ENCODE measurements around the gene ACSS2. TPM values are rescaled to one million over a fixed set of nuclear protein-coding genes. Genes with fewer than 3 reads are reported as not detected.
A peak's percentile ranks its signal among the peaks of the same experiment; 100 is the strongest.

The ACSS2 gene
- total and polyA plus RNA-seq, 10 donors, result 8.9 to 43.6 (median 30.2) TPM

- intact Hi-C loops (cut with DNase I; ENCODE audit: low total_unique reads), result no loop called here
- Histone ChIP-seq H3K27ac (no peak overlapping the region), H3K4me3 (no peak overlapping the region), H3K27me3 (replicated peaks in 1 of 7) (no peaks in the 10 kb centered on the region), H3K4me1 (no peaks in the 10 kb centered on the region), H3K9me3 (no peaks in the 10 kb centered on the region), H3K36me3 (peaks cover 0 to 76% (median 7%) of the 10 kb centered on the region in 6 donors)
- DNase-seq, result peak; percentile 62
- no peak for TF ChIP-seq CTCF (IDR thresholded peaks at IDR 0.05 in 8 of 11, conservative IDR thresholded peaks at IDR 0.05 in 3 of 11)
- TF ChIP-seq POLR2A (IDR thresholded peaks at IDR 0.05), result no peak
- TF ChIP-seq POLR2AphosphoS5 (IDR thresholded peaks at IDR 0.05), result no peak
- WGBS, 5 donors, result 87 to 94% (median 90%) methylated on average over 9 of the region's 9 CpGs
Observed at GRCh38 chr20:34859826-34860545, 16.4 kb upstream of the ACSS2 start.

DNA sequence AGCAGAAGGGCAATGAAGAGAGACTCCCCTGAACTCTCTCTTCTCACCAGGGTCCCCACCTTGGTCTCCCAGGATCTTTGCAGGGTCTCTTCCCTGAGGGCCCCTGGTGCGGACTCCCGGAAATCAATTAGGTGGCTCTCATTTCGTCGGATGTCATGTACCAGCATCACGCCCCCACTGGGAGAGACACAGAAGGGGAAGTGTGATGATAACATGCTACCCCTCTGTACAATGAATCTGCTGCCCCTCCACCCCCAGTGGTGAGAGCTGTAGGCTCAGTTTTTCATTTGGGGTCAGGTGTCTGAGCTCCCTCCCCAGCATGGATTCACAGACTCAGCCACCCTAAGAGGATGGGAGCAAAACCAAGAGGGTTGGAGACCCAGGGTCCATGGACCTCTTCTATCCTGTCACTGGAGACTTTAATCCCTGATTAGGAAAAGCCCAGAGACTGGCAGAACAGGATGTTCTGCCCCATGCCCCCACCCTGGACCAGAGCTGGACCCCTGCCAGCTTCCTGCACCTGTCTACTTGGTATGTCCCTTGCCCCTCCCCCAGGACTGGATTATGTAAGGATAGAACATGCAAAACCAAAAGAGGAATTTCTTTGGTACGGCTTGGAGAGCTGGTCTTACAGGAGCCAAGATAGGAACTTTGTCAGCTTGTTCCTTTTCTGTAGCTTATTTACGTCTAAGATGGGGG, 14.9 kb upstream of the ACSS2 start:
- no peak overlapping the region for H3K4me3 ChIP-seq
- no peaks in the 10 kb centered on the region for H3K4me1 ChIP-seq
- no peaks in the 10 kb centered on the region for H3K27me3 ChIP-seq (replicated peaks in 1 of 7)
- peaks cover 0 to 62% (median 7%) of the 10 kb centered on the region in 6 donors for H3K36me3 ChIP-seq
- intact Hi-C loops (cut with DNase I; ENCODE audit: low total_unique reads), result no loop called here
- 65 to 83% (median 81%) methylated on average over 7 of the region's 7 CpGs for WGBS, 5 donors
- TF ChIP-seq POLR2A (IDR thresholded peaks at IDR 0.05), result no peak
- no peak for TF ChIP-seq POLR2AphosphoS5 (IDR thresholded peaks at IDR 0.05)
- no peak for TF ChIP-seq CTCF (IDR thresholded peaks at IDR 0.05 in 8 of 11, conservative IDR thresholded peaks at IDR 0.05 in 3 of 11)
- no peak overlapping the region for H3K27ac ChIP-seq
- no peak for DNase-seq
- no peaks in the 10 kb centered on the region for H3K9me3 ChIP-seq

GRCh38 chr20:34862724-34863123, 13.7 kb upstream of the ACSS2 start:
- intact Hi-C loops (cut with DNase I; ENCODE audit: low total_unique reads), result no loop called here

More at GRCh38 chr20:34862724-34863123, 13.7 kb upstream of the ACSS2 start:
- H3K9me3 ChIP-seq, result no peaks in the 10 kb centered on the region
- WGBS, 5 donors, result 91 to 97% (median 93%) methylated on average over 6 to 12 of the region's 12 CpGs
- no peak overlapping the region for H3K4me3 ChIP-seq
- no peak overlapping the region for H3K27ac ChIP-seq
- peaks cover 0 to 55% (median 7%) of the 10 kb centered on the region in 6 donors for H3K36me3 ChIP-seq
- DNase-seq, result no peak
- H3K27me3 ChIP-seq (replicated peaks in 1 of 7), result no peaks in the 10 kb centered on the region
- TF ChIP-seq POLR2A (IDR thresholded peaks at IDR 0.05) (no peak), POLR2AphosphoS5 (IDR thresholded peaks at IDR 0.05) (no peak), CTCF (IDR thresholded peaks at IDR 0.05 in 8 of 11, conservative IDR thresholded peaks at IDR 0.05 in 3 of 11) (no peak)
- no peaks in the 10 kb centered on the region for H3K4me1 ChIP-seq

Measured in spleen (tissue), 11 donors.